NCI-H1048 (cell line): Measurements from ENCODE around the gene GPHN.

Experiments
- DNase-seq: peaks from one replicate; lab custom pipeline; 2025; lab: John Stamatoyannopoulos, UW

GPHN gene

DNA sequence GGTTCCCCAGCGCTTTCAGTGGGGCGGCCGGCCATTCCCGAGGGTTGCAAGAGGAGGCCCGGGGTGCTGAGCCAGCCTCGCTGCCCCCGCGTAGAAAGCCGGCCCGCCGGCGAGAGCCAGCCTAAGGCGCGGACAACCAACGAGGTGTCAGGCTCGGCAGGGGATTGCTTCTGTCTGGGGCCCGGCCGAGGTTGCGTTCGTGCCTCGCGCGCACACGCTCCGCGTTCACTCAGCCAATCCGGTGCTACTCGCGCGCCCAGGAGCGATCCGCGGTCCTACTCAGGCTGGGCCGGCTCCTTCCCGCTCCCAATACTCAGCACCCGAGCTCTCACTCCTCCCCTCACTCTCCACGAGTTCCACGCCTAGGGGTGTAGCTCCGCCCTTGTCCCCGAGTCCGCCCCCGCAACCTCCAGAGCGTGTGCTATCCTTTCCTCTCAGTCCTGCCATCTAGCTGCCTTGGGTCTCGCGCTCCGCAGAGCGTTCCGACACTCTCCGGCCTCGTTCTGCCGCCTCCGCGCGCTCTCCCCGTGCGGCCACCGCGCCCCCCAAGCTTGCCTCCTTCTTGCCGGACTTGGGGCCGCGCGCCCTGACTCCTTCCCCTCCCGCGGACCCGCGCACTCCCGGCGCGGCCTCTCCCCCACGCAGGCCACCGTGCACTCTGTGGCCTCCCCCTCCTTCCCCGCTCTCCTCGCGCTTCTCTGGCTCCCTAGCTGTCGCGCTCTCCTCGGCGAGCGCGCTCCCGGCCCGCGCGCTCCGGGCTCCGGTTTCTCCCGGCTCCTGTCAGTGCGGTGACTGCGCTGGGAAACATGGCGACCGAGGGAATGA lies at the start of gene GPHN:
Gene GPHN (plus strand): TSS at position 426 of the 825 bp plus-strand sequence.
- DNase-seq = peak; percentile 97

DNA sequence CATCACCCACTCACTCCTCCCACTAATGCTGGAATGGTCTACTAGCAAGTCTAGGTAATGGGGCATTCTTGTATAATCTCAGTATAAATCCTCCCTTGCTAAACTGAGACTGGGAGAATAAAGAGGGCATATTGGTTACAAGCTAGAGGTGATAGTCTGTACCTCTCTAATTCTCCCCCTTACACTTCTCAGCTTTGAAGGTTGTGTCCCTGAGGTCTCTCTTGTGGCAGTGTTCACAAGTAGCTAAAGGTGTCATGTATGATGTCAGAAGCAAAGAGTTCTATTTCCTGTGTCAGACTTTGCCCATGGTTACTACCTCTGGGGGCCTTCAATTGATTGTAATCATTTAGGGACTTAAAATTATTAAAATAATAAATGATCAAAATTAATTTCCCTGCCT lies 48.3 kb upstream of the GPHN start:
- no peak for DNase-seq

DNA sequence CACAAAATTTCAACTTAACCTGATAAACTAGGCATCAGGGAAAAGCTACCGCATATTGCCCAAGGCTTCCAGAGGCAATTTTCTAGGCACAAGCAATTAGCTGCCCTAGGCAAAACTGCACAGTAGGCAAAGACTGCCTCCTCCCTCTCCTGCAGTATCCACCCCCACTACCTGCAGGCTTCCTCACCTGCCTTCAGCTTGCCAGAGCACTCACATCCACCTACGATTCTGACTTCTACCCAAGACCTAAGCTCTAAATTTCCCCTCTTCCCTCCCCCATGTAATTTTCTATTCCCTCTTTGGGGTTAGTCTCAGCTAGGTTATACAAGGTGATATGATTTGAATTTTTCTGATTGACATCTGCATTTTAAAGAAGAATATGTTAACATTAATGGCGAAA lies 43.7 kb upstream of the GPHN start:
- no peak for DNase-seq

DNA sequence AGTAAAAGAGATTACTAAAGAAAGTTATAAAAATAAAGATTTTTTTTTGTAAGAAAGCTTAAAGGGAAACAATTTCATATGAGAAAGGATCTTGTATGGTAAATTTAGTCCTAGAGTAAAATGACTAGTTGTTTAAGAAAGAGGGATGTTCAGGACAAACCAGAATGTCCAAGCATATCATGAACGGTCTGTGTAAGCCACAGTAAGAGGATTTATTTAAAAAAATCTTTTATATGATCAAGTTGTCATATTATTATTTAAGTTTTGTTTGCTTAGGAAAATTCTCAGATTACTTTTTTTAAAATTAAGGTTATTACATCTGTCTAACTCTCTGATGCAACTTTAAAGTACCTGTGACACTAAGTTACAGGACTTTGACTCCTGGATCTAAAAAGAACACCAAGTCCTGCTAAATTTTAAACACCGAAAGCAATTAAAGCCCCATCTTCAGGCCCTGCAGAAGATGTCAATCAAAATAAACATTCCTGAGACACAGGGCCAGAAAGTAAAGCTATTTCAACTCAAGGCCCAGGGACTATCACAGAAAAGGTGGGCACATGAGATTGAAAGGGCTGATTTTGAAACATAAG lies 39.1 kb upstream of the GPHN start:
- DNase-seq = no peak

DNA sequence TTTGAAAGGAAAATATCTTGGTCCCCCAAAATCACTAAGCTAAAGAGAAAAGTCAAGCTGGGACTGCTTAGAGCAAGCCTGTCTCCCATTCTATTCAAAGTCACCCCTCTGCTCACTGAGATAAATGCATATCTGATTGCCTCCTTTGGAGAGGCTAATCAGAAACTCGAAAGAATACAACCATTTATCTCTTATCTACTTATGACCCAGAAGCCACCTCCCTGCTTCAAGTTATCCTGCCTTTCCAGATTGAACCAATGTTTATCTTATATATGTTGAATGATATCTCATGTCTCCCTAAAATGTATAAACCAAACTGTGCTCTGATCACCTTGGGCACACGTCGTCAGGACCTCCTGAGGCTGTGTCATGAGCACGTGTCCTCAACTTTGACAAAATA lies 36.4 kb upstream of the GPHN start:
- no peak for DNase-seq

DNA sequence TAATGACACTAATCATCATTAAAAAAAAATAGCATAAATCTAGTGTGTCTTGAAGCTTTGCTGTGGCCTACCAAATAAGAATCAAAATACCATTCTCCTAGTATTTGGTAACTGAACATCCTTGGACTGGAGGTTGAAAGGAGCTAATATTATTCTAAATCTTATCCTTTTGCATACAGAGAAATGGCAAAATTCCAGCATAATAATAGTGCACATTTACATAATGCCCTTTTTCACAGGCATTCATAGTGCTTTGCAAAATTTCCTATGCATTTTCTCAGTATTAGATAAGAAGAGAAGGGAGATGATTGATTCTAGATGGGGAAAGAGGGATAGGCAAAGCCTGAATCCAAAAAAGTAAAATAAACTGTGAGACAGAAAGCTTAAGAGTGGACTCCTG lies 35.7 kb upstream of the GPHN start:
- no peak for DNase-seq

DNA sequence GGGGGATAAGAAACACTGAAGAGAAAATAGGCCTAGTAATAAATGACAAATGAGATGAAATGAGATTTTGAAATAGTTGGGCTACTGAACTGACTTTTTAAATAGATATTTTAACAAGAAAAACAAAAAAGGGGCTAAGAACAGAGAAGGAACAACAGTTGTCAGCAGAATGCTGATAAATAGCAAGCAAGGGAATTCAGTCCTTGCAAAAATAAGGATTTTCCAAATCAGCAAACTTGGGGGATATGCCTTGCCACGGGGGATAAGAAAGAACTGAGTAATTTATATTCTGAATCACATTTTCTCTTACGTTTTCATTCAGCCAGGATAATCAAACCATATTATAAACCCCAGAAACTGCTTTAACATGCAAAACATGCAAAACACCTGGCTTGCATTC lies 34.7 kb upstream of the GPHN start:
- DNase-seq = no peak

DNA sequence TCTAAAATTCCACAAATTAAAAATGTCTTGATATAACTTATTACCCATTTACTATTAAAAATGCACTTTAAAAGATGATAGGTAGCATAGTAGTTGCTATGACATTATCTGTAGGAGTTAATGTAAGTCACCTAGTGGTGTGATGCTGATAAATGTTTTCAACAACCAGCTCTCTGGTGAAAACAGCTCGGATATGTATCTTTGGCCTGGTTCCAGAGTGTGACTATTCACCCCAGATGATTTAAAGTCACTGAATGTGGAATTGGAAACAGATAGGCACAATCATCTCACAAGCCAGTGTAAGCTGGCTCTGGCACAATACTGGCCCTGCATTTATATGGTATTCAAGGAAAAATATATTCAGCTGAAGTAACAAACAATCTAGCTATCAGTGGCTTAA lies 31.0 kb upstream of the GPHN start:
- no peak for DNase-seq

DNA sequence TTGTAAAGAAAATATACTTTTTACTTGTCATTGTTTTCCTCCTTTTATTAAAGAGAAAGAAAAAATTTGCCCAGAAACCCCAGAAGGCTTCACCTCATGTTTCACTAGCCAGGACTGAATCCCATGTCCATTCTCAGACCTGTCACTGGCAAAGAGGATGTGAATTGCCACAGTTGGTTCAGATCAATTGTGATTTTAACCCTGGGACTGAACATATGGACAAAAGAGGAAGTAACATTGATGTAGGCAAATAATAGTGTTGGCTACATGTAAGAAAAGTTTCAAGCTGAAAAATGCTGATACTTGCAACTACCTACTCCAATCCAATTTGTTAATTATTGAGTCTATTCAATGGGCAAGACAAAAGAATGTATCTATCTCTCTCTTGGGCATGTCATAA lies 30.4 kb upstream of the GPHN start:
- no peak for DNase-seq

DNA sequence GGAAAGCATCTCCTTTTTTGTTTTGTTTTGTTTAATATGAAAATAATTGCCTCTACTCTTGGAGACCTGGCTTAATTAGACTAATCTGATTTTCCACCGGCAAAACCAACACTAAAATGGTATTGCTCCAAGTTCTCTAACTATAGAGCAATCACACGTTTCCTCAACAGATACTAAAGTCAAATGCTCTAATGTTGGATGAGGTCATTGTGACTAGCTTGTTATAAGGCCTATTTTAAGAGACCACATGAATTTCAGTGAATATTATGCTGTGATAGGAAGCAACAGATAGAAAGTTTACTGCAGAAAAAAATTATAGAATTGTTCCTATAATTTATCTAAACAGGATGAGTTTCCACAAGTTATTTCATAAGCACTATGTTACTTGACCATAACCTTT lies 25.1 kb upstream of the GPHN start:
- no peak for DNase-seq

DNA sequence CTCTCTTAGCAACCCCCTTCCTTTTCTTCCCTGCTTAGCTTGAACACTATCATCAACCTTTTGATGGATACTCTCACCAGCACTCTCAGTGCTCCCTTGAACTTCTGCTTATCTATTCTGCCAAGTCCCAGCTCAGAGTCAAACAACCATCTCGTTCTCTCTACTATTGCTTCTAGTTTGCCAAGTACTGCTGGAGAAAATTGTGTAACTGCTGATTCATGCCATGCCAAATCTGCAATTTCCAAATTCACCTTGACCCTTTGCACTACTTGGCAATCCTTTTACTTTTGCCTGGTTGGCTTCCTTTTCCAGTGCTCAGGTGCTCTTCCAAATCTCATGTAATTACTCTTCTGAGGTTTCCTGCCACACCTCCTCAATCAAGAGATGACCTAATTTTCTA lies 24.6 kb upstream of the GPHN start:
- DNase-seq = no peak

DNA sequence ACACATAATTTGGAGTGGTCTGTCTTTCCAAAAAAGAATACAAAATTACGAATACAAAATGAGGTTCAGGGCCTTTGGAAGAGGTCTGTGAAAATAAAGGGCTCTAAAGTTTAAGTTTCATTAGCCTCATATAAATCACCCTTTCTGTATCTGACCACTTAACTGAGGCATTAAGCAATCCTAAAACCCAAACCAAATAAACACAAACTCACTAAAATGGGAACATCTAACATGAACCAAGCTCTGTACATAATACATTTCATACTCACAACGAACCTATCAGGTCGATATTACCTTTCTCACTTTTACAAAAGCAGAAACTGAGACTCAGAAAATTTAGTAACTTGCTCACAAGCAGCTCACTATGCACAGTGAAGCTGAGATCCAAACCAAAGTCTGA lies 22.9 kb upstream of the GPHN start:
- no peak for DNase-seq

DNA sequence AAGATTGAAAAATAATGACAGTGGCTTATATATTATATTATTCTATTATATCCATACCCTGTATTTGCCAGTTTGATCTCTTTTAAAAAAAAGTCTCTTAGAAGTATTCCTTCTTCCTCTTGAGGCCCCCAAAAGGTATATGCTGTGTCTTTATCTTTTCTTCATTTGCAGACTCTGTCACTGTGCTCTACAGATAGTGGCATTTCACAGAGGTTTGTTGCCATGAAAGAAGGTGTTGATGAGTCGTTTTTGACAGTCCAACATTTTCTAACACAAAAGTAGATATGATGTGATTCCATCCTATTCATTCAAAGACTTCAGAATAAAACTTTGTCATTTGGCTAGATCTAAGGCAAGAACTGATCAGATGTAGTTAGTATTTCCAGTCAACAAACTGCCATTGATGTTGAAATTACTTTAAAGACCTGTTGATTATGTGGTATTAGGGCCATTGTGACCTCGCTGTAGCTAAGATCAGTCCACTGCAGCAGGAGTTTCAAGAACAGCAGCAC lies 22.0 kb upstream of the GPHN start, which contains the start of gene CCDC196:
Gene CCDC196 (plus strand): TSS at position 462 of the 512 bp plus-strand sequence. CDS start 132 bp downstream, outside the sequence.
- no peak for DNase-seq

DNA sequence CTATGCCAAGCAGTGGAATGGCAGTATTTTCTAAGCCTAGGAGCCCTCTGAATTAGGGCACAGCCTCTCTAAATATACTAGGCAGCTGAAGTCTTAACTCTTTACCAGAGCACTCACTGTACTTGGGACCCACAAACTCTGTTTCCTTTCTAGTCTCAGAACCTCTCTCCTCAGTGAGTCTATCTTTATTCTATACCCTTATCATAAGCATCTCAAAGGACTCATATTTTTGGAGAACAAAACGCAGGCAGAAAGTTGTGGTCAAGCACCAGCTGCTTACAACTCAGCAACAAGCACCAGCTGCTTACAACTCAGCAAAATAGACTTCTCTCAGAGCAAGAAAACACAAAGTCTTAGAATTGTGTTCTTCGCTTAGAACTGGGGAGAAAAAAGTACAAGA lies 20.8 kb upstream of the GPHN start:
- no peak for DNase-seq

DNA sequence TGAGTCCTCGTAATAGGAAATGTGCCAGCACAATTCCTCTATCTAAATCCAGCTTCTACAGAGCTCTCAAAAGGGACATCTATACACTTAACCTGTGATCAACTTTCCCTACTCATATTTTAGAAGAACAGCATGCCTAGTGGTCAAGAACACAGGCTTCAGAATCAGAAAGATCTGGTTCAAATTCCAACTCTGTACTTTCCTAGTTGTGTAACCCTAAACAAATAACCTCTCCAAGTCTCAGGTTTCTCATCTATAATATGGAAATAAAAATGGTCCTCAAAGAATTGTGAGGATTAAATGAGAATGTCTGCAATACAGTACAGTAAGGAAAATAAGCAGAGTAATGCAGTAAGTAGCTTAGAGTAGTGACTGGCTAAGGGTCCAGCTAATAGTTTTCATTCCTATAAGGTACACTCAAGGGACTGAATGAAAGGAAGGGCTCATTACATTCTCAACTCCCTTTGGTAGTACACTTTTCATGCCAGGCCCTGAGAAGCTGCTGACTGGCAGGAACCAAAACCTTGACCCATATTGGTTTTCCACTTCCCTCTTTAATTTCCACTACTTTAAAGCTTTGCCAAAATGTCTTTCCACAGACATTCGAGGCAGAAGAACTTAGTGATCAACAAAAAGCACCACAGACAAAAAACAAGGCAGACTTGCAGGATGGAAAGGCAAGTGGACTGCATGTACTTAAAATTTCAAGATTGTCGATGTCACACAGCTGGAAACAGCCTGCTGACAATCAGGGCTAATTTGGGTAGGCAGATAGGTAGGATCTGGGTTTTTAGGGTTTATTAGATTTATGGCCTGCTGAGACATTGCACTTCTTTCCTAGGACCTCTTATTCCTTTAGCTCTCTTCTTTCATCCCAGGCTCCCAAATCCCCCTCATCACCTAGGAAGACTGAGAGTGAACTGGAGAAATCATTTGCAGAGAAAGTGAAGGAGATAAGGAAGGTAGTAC lies 17.5 kb upstream of the GPHN start:
- no peak for DNase-seq

DNA sequence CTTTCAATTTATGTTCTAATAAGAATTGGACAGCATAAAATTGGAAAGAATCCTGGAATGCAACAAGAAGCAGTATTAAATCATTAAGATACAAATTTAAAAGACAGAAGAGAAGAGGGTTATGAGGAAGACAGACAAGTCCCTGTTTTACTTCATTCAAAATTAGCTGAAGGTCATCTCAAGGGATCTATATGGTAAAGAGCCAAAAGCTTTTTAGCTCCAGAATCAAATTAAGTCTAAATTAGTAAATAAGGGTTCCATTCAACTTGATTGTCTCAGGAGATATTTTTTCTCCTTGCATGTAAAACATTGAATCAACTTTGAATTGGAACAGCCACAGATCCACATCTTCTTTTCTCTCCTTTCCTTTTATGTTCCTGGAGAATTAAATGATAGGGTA lies 14.2 kb upstream of the GPHN start:
- DNase-seq = no peak

DNA sequence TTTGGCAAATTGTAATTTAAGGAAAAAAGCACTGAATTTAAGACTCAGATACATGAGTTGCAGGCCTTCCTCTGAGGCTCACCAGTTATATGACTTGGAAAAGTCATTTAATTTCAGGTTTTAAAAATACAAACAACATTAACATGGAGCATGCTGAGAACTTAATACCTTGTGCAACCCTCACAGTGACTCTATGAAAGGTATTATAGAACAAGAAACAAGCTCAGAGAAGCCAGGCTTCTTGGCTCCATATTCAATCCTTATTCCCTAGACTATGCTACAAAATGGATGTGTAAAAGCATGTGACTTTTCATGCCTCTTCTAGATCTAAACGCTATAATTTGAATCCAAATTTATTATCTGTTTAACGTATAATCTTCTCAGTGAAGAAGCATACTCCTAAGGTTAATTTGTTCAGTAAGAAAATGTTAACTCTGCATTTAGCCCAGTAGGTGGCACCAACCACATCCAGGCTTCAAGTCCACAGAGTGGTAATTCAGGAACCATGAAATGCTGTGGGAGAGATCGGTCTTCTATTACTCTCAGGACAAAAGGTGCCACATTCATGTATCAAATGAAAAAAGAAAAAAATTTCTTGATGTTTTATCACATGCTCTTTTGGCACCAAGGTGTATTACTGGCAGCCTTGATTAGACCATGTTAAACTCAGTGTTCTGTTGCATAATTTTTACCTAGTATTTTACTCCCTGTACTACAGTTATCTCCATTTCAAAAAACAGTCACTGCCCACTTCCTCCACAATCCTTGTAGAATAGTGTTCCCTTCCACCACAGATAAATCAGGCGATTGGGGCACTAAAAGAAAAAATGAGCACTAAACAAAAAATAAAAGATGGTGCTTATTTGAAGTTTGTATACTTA lies 12.5 kb upstream of the GPHN start:
- DNase-seq = no peak

DNA sequence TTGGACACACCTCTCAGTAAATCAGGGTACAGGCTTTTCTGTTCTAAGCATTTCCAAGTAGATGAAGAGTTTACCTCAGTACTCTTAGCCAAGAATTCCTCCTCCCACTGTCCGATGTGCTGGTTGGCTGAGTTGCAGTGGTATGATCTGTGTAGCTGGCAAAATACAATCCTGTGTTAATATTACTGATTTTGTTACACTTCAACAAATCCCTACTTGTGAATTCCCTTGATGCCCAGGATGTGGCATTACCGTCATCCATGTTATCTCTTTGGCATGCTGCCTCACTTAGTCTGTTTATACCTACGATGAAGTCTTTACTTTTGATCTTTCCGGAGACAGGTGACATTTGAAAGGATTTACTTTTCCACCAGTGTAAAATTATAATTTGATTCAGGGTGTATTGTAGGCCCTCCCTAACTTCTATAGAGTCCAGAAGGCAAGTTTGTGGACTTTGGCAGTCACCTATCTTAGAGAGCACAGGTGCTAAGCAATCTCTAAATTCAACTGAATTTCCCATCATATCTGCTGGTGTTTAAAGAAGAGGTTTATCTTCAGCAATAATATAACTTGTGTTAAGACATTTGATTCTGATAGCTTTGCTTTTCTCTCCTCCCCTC lies 11.6 kb upstream of the GPHN start:
- DNase-seq = no peak

DNA sequence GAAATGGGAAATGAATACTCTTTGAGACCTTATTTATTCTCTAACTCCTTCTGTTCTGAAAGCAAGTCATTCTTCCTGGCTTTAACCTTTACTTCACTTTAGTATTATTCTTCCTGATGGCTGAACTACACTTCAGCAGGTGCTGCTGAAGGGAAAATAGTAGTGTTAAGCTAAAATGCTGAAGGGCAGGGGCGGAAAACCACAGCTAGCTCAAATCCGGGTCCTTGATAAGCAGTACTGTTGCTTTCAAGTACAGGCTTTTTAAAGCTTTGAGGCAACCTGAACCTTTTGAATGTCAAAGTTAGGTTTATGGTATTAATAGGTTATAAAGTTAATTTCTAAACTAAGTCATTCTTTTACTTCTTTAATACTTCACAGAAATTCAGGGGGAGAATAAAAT lies 11.0 kb upstream of the GPHN start:
- DNase-seq = no peak

DNA sequence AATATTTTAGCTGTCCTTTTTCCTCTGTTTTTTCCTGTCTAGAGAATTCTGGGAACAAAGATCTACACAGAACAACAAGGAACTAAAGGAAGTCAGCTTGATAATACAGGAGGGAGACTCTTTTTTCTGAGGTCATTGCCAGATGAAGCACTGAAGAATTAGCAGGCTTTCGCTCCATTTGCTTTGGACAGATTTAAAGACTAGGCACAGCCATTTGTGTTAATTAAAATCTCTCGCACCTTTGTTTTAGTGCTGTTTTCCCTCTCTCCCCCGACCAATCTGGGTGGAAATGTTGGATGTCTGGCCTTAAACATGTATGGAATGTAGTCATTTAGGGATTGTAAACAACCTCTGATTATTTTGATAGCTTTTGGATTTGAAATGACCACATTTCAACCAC lies 9.6 kb upstream of the GPHN start:
- no peak for DNase-seq

DNA sequence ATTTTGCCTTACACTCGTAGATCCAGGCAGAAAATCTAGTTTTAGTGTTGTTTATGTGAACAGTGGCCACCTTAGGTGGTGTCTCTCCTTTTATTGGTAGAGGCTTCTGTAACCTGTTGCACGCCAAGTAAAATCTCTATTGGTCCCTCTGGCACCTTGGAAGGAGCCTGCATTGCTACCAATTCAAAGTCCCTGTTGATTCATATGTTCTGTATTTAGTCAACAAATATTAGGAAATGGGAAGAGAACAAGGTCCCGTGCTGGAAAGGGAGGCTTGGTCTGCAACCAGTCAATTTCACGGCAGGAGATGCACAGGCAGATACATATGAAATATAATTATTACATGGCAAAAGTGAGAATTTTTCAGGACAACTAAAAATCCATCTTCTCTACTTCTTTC lies 6.4 kb upstream of the GPHN start:
- DNase-seq = no peak
